Keratinocyte (primary cell): Measurements from ENCODE around the gene REM1.

Experiments used
- EZH2 ChIP-seq: IDR thresholded peaks from one replicate; pipeline ENCODE4 v1.6.1; 2012; ENCODE audit warnings: inconsistent platforms, mild to moderate bottlenecking, low read length, moderate library complexity
- TF ChIP-seq, protein P1 (sequence below), 3 experiments: IDR thresholded peaks in 1 of 3; conservative IDR thresholded peaks in 1 of 3; optimal IDR thresholded peaks in 1 of 3; 2 replicates in 2 of 3; 3 replicates in 1 of 3; pipeline versions ENCODE3 to v1.5.1; 2011; ENCODE audit warnings: low read length in 3 of 3, mild to moderate bottlenecking in 3 of 3, moderate library complexity in 2 of 3, control low read depth in 1 of 3, inconsistent platforms in 1 of 3; ENCODE audit not compliant: insufficient read depth in 2 of 3; ENCODE audit errors: extremely low read depth in 1 of 3

- TF ChIP-seq, protein P1, sequence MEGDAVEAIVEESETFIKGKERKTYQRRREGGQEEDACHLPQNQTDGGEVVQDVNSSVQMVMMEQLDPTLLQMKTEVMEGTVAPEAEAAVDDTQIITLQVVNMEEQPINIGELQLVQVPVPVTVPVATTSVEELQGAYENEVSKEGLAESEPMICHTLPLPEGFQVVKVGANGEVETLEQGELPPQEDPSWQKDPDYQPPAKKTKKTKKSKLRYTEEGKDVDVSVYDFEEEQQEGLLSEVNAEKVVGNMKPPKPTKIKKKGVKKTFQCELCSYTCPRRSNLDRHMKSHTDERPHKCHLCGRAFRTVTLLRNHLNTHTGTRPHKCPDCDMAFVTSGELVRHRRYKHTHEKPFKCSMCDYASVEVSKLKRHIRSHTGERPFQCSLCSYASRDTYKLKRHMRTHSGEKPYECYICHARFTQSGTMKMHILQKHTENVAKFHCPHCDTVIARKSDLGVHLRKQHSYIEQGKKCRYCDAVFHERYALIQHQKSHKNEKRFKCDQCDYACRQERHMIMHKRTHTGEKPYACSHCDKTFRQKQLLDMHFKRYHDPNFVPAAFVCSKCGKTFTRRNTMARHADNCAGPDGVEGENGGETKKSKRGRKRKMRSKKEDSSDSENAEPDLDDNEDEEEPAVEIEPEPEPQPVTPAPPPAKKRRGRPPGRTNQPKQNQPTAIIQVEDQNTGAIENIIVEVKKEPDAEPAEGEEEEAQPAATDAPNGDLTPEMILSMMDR (optimal IDR thresholded peaks at IDR 0.05 in 1 of 3, IDR thresholded peaks at IDR 0.05 in 1 of 3, conservative IDR thresholded peaks at IDR 0.05 in 1 of 3; ENCODE audit: extremely low read depth in 1 of 3, insufficient read depth in 2 of 3, low read length in 3 of 3), result no peak
- TF ChIP-seq EZH2, result no peak
These were observed 40.7 kb downstream of the REM1 start for GRCh38 chr20:31515775-31516107.
